Activated CD8-positive, alpha-beta T cell treated with anti-CD3 and anti-CD28 coated beads for 36 hours (primary cell): ENCODE results near the gene UBE2L6. TPM values are rescaled to one million over a fixed set of nuclear protein-coding genes. Genes with fewer than 3 reads are reported as not detected.

Experiments
- ATAC-seq: fragments of 200-7000 bp; cut with Tn5 transposase; one replicate; pipeline ENCODE4 v1.10.0; 2021; ENCODE audit warnings: mild to moderate bottlenecking, moderate library complexity
- CTCF ChIA-PET: fragments of 350-600 bp; sonication (Branson Sonifier 250); formaldehyde crosslinking; loops from one replicate; lab custom pipeline; 2021; ENCODE audit warnings: antibody characterized with exemption; lab: Charles Lee
- POLR2A ChIA-PET: fragments of 350-600 bp; sonication (Branson Sonifier 250); formaldehyde crosslinking; loops from one replicate; lab custom pipeline; 2021; ENCODE audit warnings: antibody characterized with exemption; lab: Charles Lee
- DNase-seq: peaks from one replicate; pipeline ENCODE4 v3.0.0-alpha.2; 2020
- H3K27ac Mint-ChIP-seq: one replicate; pipeline ENCODE4 v1.8.0; 2021; ENCODE audit warnings: mild to moderate bottlenecking, mixed read lengths
- H3K27me3 Mint-ChIP-seq: one replicate; pipeline ENCODE4 v1.8.0; 2021; ENCODE audit warnings: mixed read lengths
- H3K36me3 Mint-ChIP-seq: one replicate; pipeline ENCODE4 v1.8.0; 2021; ENCODE audit warnings: low read depth, mixed read lengths
- H3K4me1 Mint-ChIP-seq: one replicate; pipeline ENCODE4 v1.8.0; 2021; ENCODE audit warnings: low read depth, mixed read lengths
- H3K4me3 Mint-ChIP-seq: one replicate; pipeline ENCODE4 v1.8.0; 2021; ENCODE audit warnings: mild to moderate bottlenecking, moderate library complexity, mixed read lengths
- H3K9me3 Mint-ChIP-seq: one replicate; pipeline ENCODE4 v1.8.0; 2021; ENCODE audit warnings: mixed read lengths
- CTCF ChIP-seq: fragments of 200-600 bp; IDR thresholded peaks from one replicate; pipeline ENCODE4 v1.8.0; 2022; ENCODE audit warnings: antibody characterized with exemption, mild to moderate bottlenecking
- intact Hi-C: fragments of 100-400 bp; cut with micrococcal nuclease; formaldehyde crosslinking; loops from one replicate; pipeline ENCODE4 v1.10.0; 2022
- total RNA-seq, 2 experiments: library from RNA; stranded (reverse); gene quantifications; one replicate each; pipeline ENCODE4 v1.2.3, GENCODE V29; 2021

The UBE2L6 gene
- total RNA-seq, 2 experiments from 2014 or later: 148 to 159 TPM

GRCh38 chr11:57552479-57552878 lies 15.0 kb downstream of the UBE2L6 start:
- DNase-seq (no peak), ATAC-seq (no peak)
- H3K27ac Mint-ChIP-seq: peak overlapping the region; percentile 24
- intact Hi-C loops: no loop called here
- ChIA-PET CTCF (interaction anchor here (2.0 kb wide), 1 partner anchor 16 kb away, joined by 8 read pairs; the partner anchor contains the start of gene UBE2L6), POLR2A (interaction anchor here (1.4 kb wide), 1 partner anchor 76 kb away, joined by 3 read pairs; no protein-coding TSS in a partner anchor)
- no peak overlapping the region for H3K4me3 Mint-ChIP-seq
- no peaks in the 10 kb centered on the region for H3K27me3 Mint-ChIP-seq
- no peak for TF ChIP-seq CTCF
- peaks cover 13% of the 10 kb centered on the region for H3K4me1 Mint-ChIP-seq
- H3K36me3 Mint-ChIP-seq: peaks cover 52% of the 10 kb centered on the region
- no peaks in the 10 kb centered on the region for H3K9me3 Mint-ChIP-seq

- Mint-ChIP-seq H3K27ac (no peak overlapping the region), H3K4me3 (no peak overlapping the region), H3K4me1 (peaks cover 18% of the 10 kb centered on the region), H3K9me3 (no peaks in the 10 kb centered on the region), H3K27me3 (no peaks in the 10 kb centered on the region), H3K36me3 (peaks cover 48% of the 10 kb centered on the region)
- ChIA-PET CTCF (interaction anchor here (1.7 to 2.0 kb wide), 2 partner anchors 16 to 93 kb away, joined by 4 to 8 read pairs; partner anchors contain the start of gene UBE2L6), POLR2A (interaction anchor here (1.4 to 1.5 kb wide), 2 partner anchors 13 to 76 kb away, joined by 3 to 4 read pairs; no protein-coding TSS in a partner anchor)
- intact Hi-C loops: no loop called here
- DNase-seq: no peak
- no peak for TF ChIP-seq CTCF
- ATAC-seq: no peak
Observed at GRCh38 chr11:57551941-57552340, 15.5 kb downstream of the UBE2L6 start.

GRCh38 chr11:57549983-57550382 lies 17.5 kb downstream of the UBE2L6 start:
- H3K27me3 Mint-ChIP-seq: no peaks in the 10 kb centered on the region
- peaks cover 37% of the 10 kb centered on the region for H3K36me3 Mint-ChIP-seq

GRCh38 chr11:57547854-57548377 lies 19.6 kb downstream of the UBE2L6 start:
- no peaks in the 10 kb centered on the region for H3K27me3 Mint-ChIP-seq
- POLR2A ChIA-PET: interaction anchor here (1.1 to 1.6 kb wide), 4 partner anchors 12 to 93 kb away, joined by 3 to 7 read pairs (median 5); partner anchors contain the start of gene UBE2L6
- intact Hi-C loops: no loop called here
- no peak overlapping the region for H3K4me3 Mint-ChIP-seq
- peak overlapping the region; percentile 80 for H3K27ac Mint-ChIP-seq
- ATAC-seq: peak; percentile 87
- peaks cover 25% of the 10 kb centered on the region for H3K36me3 Mint-ChIP-seq
- CTCF ChIA-PET: interaction anchor here (0.6 to 1.5 kb wide), 11 partner anchors 12 to 253 kb away, joined by 3 to 6 read pairs (median 3); no protein-coding TSS in a partner anchor
- H3K4me1 Mint-ChIP-seq: peaks cover 16% of the 10 kb centered on the region
- peak; percentile 54 for DNase-seq
- TF ChIP-seq CTCF: no peak
- no peaks in the 10 kb centered on the region for H3K9me3 Mint-ChIP-seq

More at GRCh38 chr11:57549983-57550382, 17.5 kb downstream of the UBE2L6 start:
- no peak for TF ChIP-seq CTCF
- ChIA-PET CTCF (interaction anchor here (0.9 to 1.7 kb wide), 7 partner anchors 23 to 95 kb away, joined by 3 to 6 read pairs (median 4); no protein-coding TSS in a partner anchor), POLR2A (interaction anchor here (0.7 to 0.8 kb wide), 2 partner anchors 15 to 16 kb away, joined by 3 to 4 read pairs; no protein-coding TSS in a partner anchor)
- ATAC-seq (no peak), DNase-seq (no peak)
- intact Hi-C loops: no loop called here
- no peak overlapping the region for H3K4me3 Mint-ChIP-seq
- peak overlapping the region; percentile 20 for H3K27ac Mint-ChIP-seq
- peaks cover 16% of the 10 kb centered on the region for H3K4me1 Mint-ChIP-seq
- H3K9me3 Mint-ChIP-seq: no peaks in the 10 kb centered on the region
